Measurements from ENCODE around the gene ATP6V0C. TPM values are rescaled to one million over a fixed set of nuclear protein-coding genes. Genes with fewer than 3 reads are reported as not detected.
"Not testable (repeated sequence)": the region's sequence is repeated elsewhere in the genome, so short reads cannot be mapped to it uniquely, and the experiment has no call there.

Gene ATP6V0C
- total RNA-seq, 1 experiment from 2014 or later: 24.7 TPM

DNA sequence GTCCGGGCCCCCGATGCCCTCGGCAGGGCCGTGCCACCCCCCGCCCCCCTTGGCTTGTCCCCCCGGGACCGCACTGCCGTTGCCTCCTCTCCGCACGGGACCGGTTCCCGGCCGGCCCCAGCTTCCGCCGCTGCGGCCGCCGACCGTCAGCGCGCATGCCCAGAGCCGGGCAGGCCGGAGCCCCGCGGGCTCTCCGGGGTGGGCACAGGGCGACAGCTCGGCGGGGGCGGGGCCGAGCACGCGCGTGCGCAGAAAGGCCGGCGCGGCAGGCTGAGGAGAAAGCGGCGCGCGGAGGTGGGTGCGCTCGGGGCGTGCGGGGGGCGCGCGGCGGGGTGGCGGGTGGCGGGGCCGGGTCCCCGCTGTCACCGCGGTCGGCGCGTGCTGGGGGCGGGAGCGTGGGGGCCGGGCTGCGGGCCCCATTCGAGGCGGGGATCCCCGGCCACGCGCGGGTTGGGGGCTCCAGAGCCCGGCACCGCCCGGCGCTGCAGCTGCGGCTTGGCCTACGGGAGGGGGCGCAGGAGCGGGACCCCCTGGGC is 38.8 kb upstream of the ATP6V0C start, which contains the start of gene TBC1D24:
TBC1D24 (plus strand) TSS at position 251 of the 536 bp plus-strand sequence. CDS start 21,022 bp downstream, outside the sequence.
- peak; percentile 57 for DNase-seq (ENCODE audit: low spot score)

DNA sequence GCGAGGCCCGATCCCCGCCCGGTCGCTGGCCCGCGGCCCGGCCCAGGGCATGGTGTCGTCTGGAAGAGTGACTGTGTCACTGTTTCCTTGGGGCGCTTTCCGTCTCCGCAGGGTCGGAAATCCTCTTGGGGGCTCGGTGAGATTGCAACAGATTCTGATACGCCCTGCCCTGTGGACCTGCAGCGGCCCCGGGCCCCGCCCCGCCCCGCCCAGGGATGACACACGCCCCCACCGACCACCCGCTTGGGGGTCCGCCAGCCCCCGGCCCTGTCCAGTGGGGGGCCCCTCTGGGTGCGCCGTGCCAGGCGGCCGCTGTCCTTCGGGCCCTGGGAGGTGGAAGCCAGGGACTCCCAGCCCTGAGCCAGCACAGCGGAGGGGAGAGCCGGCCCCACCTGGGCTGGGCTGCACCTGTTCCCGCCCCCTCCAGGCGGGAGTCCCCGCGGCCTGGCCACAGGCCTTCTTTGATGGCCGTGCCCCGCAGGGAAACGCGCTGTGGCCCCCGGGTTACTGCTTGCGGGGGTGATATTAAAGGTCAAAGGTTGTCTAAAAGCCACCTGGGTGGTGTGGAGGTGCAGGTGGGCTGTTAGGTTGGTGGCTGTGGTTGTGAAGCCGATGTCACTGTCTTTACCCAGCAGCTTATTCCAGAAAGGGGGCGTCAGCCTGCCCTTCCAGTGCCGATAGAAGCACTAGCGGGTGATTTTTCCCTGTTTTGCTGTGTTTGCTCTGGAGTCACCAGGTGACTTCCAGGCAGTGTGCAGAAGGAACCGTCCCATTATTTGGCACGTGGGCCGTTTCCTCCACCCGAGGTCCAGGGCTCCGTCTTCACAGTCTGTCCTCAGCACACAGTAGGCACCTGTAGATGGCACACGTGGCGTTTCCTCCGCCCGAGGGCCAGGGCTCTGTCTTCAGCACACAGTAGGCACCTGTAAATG is 38.1 kb upstream of the ATP6V0C start:
- DNase-seq (ENCODE audit: low spot score): no peak

DNA sequence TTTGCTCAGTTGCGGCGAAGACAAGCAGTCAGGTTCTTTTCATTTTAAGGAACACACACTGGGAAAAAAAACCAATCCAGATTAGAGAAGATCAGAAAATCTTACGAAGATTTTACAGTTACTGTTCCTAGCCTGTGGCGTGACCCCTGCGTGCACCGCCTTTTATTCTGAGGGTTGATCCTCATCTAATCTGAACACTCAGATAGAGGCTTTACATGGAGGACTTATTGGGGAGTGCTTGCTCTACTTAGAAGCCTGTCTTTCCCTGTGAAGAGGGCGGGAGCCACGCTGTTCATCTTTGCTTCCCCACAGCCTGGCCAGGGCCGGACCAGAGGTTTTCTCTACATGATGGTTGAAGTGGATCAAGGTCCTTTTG is 37.4 kb upstream of the ATP6V0C start:
- no peak for DNase-seq (ENCODE audit: low spot score)

DNA sequence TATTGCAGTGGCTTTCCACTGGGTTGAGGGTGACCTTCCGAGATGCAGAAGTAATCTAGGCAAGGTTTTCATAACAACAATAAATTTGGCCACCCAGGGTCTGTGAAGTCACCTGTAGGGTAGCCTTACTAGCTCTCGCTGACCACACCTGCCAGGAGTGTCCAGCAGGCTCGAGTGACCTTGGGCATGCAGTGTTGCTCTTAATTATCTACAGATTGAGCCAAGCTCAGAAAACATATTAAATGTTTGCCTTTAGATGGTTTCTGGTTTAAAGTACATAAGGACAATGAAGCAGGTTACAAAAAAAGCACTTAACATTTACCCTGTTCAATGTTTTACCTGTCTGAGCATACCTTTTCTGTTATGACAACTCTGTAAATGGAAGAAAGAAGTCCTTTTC is 37.0 kb upstream of the ATP6V0C start:
- DNase-seq (ENCODE audit: low spot score): no peak

DNA sequence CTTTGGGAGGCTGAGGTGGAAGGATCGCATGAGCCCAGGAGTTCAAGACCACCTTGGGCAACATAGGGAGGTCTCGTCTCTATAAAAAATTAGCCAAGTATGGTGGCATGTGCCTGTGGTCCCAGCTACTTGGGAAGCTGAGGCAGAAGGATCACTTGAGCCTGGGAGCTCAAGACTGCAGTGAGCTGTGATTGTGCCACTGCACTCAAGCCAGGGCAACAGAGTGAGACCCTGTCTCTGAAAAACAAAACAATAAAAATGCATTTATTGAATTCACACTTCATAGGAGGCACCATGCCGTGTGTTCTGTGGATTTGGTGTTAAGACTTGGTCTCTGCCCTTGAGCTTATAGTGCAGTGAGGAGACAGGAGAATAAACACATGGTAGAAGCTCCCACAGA is 36.4 kb upstream of the ATP6V0C start:
- no peak for DNase-seq (ENCODE audit: low spot score)

DNA sequence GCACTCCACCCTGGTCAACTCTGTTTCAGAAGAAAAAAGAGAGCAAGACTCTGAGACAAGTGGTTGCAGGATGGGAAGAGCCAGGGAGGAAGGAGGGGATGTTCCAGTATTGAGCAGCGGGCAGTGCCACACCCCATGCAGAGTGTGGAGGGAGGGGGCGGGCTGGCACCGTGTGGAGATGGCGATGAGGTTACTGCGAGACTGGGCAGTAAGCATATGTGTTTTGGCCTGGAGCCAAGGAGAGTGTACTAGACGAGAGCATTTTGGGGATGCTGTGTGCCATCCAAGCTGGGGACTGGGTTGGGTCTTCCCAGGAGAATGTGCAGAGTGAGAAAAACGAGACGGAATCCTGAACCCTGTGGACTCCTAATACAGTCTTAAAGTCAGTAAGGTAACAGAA is 35.5 kb upstream of the ATP6V0C start:
- DNase-seq (ENCODE audit: low spot score): no peak

DNA sequence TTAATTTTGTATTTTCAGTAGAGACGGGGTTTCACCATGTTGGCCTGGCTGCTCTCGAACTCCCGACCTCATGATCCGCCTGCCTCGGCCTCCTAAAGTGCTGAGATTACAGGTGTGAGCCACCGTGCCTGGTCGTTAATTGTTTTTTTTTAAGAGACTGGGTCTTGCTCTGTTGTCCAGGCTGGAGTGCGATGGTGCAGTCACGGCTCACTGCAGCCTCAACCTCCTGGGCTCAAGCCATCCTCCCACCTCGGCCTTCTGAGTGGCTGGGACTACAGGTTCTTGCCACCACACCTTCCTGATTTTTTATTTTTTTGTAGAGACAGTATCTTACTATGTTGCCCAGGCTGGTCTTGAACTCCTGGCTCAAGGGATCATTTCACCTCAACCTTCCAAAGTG is 33.8 kb upstream of the ATP6V0C start:
- not testable (repeated sequence) for DNase-seq (ENCODE audit: low spot score)

DNA sequence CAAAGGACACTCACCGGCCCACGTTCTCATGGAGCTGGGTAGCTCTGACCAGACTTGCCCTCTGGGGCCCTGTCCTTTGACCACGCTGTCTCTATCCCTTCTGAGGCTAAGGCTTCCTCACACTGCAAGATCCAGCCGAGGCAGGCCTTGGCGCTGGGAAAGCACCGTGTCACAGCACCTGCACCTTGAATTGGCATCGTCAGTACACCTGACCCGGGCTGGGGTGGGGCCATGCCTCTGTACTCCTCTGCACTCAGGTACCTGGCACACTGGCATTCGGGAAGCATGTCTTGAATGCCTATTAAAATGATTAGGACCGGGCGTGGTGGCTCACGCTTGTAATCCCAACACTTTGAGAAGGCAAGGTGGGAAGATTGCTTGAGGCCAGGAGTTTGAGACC is 32.8 kb upstream of the ATP6V0C start:
- DNase-seq (ENCODE audit: low spot score): no peak

DNA sequence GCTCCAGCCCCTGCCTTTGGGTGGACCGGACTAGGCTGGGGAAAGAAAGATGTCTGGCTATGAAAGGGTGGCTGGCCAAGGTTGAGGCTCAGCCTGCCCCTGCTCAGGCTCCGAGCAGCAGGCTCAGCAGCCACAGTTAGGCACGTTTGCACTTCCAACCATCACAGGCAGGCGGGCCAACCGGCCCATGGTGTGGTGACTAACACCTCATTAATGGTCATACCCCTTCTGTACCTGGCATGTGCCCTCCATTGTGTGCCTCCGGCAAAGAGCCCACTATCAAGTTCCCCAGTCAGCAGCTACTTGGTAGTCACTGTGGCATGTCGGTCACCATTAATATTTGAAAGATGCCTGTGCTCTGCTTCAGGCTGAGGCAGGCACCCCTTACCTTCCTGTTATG is 32.1 kb upstream of the ATP6V0C start:
- no peak for DNase-seq (ENCODE audit: low spot score)

DNA sequence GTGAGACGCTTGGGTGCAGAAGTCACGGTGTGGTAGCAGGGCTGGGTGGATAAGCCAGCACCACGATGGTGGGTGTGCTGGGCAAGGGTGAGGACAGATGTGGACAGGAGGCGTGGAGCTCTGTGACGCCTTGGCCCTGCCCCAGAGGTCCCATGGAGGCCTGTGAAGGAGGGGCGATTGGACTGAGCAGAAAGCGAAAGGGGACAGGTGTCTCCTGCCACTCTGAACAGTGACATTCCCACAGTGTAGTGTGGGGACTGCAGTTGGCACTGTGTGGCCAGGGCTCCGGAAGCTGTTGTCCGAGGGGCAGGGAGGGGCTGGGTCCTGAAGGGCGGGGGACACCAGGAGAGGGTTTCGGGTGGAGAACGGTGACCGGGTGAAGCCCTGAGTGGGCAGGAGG is 31.5 kb upstream of the ATP6V0C start:
- DNase-seq (ENCODE audit: low spot score): no peak

DNA sequence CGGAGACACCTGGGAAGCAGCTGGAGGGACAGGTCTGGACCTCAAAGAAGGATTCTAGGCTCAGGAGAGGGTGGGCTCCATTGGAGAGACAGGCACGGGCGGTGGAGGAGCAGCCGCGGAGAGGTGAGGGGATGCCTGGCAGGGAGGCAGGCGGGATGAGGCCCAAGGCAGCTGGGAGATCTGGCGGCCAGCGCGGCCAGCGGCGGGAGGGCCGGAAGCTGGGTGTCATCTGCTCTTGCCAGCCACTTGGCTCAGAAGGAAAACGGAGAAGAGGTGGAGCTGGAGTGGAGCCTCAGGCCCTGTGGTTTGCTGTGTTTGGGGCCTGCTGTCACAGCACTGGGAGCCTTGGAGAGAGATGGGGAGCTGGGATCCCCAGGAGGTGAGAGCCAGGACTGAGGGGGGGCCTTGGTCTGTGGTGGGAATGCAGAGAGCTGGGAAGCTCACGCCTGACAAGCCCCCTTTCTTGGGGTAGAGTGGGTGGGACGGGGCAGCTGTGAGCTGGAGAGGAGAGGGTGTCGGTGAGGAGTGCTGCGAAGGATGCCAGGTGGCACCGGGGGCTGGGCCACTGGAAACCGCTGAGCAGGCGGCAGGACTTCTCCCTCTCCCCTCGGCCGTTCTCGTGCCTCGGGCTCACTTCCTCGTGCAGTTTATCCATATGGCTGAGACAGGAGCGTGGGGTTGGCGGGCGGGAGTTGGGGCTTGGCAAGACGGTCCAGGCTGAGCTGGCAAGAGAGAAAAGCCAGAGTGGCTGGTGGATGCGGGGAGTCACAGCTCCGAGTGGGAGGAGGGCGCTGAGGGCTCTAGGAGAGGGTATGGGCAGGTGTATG is 30.8 kb upstream of the ATP6V0C start:
- no peak for DNase-seq (ENCODE audit: low spot score)

DNA sequence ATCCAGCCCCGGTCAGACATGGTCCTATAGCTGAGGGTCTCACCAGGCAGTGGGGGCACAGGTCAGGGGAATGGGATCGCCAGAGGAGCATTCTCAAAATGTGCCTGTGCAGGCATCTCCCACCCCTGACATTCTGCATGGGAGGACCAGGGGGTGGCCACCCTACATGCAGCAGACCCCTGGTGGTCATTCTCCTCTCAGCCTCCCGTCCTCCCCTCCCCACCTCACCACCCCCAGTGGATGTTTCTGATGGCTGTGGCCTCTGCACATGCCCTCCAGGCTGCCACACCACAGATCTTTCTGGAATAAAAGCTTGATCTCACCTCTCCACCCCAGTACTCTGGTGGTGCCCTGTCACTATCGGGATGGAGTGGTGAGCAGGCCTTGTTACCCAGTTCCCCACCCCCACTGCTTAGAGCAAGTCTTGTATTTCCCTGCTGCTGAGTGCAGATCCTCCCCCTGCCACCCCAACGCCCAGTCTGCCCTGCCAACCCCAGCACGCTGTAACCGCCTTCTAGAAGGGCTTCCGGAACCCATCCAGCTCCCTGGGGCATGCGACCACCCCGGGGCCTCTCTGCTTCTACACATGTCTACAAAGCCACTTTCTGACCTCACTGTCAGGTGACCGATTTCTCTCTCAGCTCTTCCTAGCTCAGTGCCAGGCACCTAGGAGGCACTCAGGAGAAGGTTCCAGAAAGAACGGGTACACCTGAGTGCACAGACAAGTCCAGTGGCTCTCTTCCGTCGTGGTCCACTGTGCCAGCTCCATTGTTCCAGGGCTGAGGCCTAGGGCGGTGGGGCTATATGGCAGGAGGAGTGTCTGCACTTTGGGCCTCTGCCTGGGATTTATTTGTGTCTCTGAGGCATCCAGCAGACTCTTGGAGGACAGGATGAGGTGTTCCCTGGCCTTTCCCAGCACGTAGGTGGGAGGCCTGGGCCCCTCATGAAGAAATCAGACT is 29.5 kb upstream of the ATP6V0C start:
- DNase-seq (ENCODE audit: low spot score): no peak

DNA sequence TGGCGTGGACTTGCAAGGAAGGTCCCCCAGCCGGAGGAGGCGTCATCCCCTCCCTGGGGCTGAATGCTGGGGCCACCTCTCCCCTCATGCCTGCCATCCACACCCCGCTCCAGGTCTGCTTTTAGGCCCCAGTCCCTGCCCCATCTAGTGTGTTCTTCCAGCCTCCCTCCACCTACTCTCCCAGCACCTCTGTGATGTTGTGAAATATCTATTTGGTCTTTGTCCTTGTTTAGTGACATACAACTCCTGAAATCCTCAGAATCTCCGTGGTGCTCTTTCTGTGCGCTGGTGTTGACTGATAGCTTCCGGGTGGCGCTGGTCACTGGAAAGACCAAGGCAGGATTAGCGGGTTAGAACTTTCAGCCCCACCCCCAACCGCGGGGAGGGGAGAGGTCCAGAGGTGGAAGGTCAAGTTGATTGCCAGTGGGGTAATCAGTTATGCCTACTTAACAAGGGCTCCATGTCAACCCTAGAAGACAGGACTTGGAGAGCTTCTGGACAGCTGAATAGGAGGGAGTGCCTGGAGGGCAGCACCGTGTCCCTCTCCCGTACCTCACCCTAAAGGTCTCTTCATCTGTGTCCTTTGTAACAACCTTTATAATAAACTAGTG is 28.7 kb upstream of the ATP6V0C start:
- no peak for DNase-seq (ENCODE audit: low spot score)

DNA sequence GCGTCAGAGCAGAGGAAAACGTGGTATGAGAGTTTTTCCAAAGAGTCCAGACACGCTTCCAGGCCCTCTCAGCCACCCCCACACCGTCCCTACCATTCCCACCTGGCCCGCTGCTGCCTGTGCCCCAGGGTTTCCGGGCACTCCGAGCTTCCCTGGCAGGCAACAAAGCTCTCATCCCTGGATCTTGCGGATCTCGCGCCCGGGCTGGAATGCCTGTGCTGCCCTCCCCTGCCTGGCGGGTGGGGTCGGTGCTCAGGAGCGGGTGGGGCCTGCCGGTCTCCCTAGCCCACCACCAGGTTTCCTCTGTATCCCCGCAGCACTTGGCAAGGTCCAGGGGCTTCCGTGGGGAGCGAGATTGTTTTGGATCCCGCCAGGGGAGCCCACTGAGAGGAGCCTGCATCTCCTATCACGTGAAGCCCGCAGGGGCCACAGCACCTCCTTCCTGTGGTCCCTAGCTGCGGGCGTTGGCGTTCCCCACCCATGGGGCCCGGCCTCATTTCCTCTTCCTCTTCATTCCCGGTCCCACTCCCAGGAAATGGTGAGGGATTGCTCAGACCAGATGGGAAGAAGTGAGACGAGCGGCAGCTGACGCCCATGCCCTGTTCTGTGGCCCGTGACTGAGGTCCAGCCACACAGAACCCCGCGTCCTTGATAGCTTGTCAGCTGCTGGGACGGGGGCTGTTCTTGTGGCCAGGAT is 27.8 kb upstream of the ATP6V0C start:
- DNase-seq (ENCODE audit: low spot score): no peak

DNA sequence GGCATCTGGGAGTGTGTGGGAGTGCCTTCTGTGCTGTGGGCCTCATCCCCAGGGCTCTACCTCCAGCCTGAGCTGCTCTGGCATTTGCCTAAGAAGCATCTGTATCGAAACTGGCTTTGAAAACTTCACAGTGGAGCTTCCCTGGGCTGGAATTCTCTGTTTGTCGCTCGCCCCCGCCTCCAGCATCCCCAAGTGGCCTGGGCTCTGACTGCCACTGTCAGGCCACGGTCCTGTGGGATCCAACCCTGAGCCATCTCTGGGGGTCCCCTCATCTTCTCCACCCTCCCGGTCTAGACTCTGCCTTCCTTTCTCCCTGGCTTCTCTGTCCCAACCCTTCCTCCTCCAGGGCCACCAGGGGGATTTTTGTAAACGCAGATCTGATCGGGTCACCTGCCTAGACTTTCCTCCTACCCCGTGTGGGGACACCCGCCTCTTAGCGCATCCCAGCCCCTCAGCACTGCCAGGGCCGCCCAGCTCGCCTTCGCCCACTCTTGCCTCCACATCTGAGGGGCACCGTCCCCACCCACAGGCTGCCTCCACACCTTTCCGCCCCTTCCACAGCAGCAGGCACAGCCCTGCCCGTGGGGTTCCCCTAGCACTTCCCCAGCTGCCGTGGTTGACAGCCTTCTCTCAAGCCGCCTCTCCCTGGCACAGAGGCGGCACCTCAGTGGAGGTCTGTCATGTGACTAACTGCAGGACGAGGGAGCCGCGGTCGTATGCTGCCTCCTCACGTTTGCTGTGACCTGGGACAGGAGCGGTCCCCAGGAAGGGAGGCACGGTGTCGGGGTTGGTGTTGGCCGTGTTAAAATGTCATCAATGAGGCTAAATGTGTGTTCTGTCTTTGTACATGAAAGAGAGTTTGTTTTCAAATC is 26.9 kb upstream of the ATP6V0C start:
- DNase-seq (ENCODE audit: low spot score): no peak

DNA sequence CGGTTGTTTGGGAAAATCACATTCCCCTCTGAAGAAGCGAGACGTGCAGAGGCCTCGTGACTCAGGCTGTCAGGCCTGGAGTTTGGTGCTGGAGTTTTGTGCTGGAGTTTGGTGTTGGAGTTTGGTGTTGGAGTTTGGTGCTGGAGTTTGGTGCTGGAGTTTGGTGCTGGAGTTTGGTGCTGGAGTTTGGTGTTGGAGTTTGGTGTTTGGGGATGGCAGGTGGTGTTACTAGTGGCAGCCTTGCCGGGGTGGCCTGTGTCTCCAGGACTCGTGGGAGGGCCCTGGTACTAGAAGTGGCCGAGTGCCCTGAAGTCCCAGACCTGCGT is 26.3 kb upstream of the ATP6V0C start:
- DNase-seq (ENCODE audit: low spot score): no peak

DNA sequence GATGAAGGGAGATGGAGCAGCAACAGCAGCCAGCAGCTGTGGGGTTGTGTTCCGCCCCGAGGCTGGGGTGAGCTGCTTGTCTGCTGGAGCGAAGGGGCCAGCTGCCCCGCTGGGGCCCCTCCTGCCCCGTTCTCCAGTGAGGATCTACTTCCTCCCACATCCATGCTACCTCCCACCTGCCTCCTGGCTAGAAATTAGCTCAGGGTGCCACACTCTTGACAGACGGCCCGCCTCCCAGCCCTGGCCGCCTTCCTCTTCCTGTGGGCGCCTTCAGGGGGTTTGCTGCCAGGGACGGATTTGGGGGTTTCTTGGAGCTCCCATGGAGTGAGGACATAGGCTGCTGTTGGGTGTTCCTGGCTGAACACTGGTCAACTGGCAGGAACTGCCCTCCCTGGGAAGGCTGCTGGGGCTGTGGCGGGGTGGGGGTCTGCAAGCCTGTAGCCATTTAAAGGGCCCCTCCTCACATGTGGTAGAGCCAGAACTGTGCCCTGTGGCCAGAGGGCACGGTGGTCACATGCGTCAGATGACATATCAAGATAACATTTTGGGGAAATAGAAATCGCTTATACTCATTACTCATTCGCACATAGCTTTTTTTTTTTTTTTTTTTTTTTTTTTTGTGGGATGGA is 25.7 kb upstream of the ATP6V0C start:
- no peak for DNase-seq (ENCODE audit: low spot score)

DNA sequence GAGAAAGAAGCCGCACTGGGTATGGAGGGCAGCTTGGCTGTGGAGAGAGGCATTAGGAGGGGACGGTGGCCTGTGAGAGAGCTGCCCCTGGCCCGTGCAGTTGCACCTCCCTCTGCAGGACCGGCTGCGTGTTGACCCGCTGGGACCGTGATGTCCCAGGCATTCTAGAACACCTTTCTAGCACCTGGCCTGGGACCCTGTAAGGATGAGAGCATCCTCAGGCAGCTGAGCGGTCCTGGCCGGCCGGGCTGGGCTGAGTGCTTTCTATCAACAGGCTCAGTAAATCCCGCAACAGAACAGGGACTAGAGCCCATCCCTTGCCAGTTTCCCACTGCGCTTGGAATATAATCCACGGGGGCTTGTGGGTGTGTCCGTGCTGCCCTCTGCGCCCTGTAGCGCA is 24.2 kb upstream of the ATP6V0C start:
- DNase-seq (ENCODE audit: low spot score): no peak
